ENCODE data around the gene ATXN10. TPM values are rescaled to one million over a fixed set of nuclear protein-coding genes. Genes with fewer than 3 reads are reported as not detected.

ATXN10 gene
- polyA plus RNA-seq, 1 donor from 2014 or later, result 86.9 TPM

- Mint-ChIP-seq H3K36me3 (peaks cover 32% of the 10 kb centered on the region), H3K27me3 (no peaks in the 10 kb centered on the region), H3K27ac (peak overlapping the region in 1 of 3 donors; percentile 12), H3K9me3 (peaks cover 3 to 18% (median 11%) of the 10 kb centered on the region in 3 donors), H3K4me1 (peaks cover 0 to 2% (median 0%) of the 10 kb centered on the region in 3 donors), H3K4me3 (no peak overlapping the region)
Measured at GRCh38 chr22:45848904-45849303, 177.3 kb downstream of the ATXN10 start.

DNA sequence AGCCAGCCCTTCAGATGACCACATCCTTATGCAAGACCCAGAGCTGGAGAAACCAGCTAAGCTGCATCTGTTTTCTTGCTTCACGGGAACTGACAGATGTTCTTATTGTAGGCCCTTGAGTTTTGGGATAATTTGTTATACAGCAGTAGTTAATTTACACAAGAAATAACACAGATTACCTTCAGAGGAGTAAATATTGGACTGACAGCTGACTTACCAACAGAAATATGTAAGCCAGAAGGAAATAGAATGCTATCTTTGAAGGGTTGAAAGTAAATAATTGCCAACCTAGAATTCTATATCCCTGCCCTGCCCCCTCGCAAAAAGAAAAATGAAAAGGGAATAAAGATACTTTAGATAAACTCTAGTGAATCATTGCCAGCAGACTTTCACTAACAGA, 181.2 kb downstream of the ATXN10 start:
- H3K27ac Mint-ChIP-seq, result no peak overlapping the region
- peak overlapping the region in 1 of 4 donors; percentile 78 for H3K4me3 Mint-ChIP-seq
- no peaks in the 10 kb centered on the region for H3K27me3 Mint-ChIP-seq
- peaks cover 3 to 18% (median 11%) of the 10 kb centered on the region in 3 donors for H3K9me3 Mint-ChIP-seq
- peaks cover 30% of the 10 kb centered on the region for H3K36me3 Mint-ChIP-seq
- H3K4me1 Mint-ChIP-seq, result peaks cover 0 to 2% (median 0%) of the 10 kb centered on the region in 3 donors

- H3K27ac Mint-ChIP-seq, result peak overlapping the region in 1 of 3 donors; percentile 50
- no peak overlapping the region for H3K4me3 Mint-ChIP-seq
- peaks cover 2% of the 10 kb centered on the region for H3K27me3 Mint-ChIP-seq
- peaks cover 15% of the 10 kb centered on the region for H3K36me3 Mint-ChIP-seq
- H3K9me3 Mint-ChIP-seq, result peaks cover 0 to 14% (median 5%) of the 10 kb centered on the region in 3 donors
- no peaks in the 10 kb centered on the region for H3K4me1 Mint-ChIP-seq
Measured at GRCh38 chr22:45855961-45856360, 184.3 kb downstream of the ATXN10 start.

DNA sequence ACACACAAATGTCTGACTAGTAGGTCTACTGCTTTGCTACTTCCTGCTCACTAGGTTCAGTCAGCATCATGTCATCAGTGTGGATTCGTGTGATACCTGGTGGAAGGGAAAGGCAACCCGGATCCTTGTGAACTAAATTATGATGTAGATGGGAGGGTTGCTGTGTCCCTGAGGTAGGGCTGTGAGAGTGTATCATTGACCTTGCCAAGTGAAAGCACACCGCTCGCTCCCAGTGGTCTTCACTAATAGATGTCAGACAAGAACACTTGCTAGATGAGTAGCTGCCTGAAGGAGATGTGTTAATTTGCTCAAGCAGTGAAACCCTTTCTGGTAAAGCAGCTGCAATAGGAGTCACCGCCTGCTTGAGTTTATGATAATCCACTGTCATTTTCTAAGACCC, 185.9 kb downstream of the ATXN10 start:
- no peaks in the 10 kb centered on the region for H3K4me1 Mint-ChIP-seq
- peaks cover 11% of the 10 kb centered on the region for H3K36me3 Mint-ChIP-seq
- H3K27ac Mint-ChIP-seq, result no peak overlapping the region
- H3K9me3 Mint-ChIP-seq, result peaks cover 0 to 7% (median 6%) of the 10 kb centered on the region in 3 donors
- no peak overlapping the region for H3K4me3 Mint-ChIP-seq
- peaks cover 2% of the 10 kb centered on the region for H3K27me3 Mint-ChIP-seq

GRCh38 chr22:45859231-45860161, 187.9 kb downstream of the ATXN10 start:
- H3K4me3 Mint-ChIP-seq, result no peak overlapping the region
- peaks cover 8% of the 10 kb centered on the region for H3K36me3 Mint-ChIP-seq
- H3K27ac Mint-ChIP-seq, result no peak overlapping the region
- H3K27me3 Mint-ChIP-seq, result peaks cover 2% of the 10 kb centered on the region
- peaks cover 0 to 5% (median 0%) of the 10 kb centered on the region in 3 donors for H3K9me3 Mint-ChIP-seq
- H3K4me1 Mint-ChIP-seq, result peaks cover 0 to 1% (median 0%) of the 10 kb centered on the region in 3 donors

DNA sequence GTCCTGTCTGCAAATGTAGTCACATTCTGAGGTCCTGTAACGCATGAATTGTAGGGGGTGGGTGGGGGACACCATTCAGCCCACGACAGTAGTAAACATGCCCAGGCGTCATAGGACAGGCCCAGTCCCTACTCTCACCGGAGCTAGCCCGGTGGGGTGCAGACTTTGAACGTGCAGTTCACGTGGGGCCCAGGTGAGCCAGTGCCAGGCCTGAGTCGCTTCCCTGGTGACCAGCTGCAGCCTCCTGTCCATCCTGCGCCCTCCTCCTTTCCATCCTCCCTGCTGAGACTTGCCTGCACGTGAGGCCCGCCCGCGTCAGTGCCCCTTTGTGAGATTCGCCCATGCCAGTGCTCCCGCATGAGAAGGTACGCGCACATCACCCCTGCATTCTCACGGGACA, 188.6 kb downstream of the ATXN10 start:
- H3K4me1 Mint-ChIP-seq, result peaks cover 0 to 7% (median 2%) of the 10 kb centered on the region in 3 donors
- H3K27me3 Mint-ChIP-seq, result peaks cover 7% of the 10 kb centered on the region
- no peak overlapping the region for H3K27ac Mint-ChIP-seq
- H3K4me3 Mint-ChIP-seq, result no peak overlapping the region
- peaks cover 0 to 5% (median 0%) of the 10 kb centered on the region in 3 donors for H3K9me3 Mint-ChIP-seq
- H3K36me3 Mint-ChIP-seq, result peaks cover 8% of the 10 kb centered on the region

DNA sequence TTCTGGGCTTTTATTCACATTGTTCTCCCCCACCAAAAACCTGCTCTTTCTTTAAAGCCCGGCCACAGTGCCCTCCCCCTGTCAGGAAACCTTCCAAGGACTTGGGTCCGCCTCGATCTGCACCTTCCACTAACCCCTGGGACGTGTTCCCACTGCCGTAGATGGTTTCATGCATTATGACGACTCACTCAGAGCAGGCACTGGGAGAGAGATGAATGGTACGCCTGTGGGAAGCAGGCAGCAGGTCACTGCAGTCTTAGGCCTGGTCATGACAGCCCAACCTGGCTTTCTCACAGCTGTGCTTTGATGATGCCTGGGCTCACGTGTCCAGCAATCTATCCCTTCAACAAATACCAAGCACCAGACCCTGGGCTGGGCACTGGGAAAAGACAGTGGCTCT, 189.6 kb downstream of the ATXN10 start:
- Mint-ChIP-seq H3K36me3 (peaks cover 4% of the 10 kb centered on the region), H3K27ac (no peak overlapping the region), H3K27me3 (peaks cover 11% of the 10 kb centered on the region), H3K9me3 (peaks cover 0 to 5% (median 0%) of the 10 kb centered on the region in 3 donors), H3K4me3 (no peak overlapping the region), H3K4me1 (peaks cover 0 to 7% (median 2%) of the 10 kb centered on the region in 3 donors)

DNA sequence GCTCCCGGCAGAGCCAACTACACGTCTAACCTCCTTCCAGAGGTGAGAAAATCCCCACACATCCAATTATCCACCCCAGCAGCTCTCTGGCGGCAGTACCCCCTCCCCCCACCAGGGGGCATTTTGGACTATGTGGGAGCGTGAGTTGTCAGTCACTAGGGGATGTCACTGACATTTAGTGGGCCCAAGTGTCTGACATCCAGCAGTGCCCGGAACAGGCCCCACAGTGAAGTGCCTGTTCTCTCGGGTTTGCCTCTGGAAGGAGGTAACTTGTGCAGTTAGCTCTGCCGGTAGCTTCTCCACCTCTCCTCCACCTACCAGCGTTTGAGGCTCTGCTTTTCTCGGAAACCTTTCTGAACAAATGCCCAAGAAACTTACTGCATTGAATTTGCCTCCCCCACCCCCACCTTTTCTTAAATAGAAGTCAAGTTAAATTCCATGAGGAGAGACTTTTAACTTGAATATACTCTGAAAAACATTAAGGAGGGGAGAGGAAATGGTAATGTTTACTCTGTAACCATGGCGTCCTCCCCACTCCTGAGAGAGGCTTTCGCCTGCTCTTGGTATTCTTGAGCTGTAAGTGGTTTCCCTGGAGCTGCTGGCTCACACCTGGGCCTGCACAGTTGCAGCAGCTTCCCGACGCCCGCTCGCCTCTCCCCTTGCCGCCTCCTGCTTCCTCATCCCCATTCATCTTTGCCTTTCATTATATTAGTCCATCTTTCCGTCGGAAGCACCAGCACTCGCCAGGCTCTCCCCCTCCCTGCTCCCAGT, 192.5 kb downstream of the ATXN10 start:
- H3K27me3 Mint-ChIP-seq, result peaks cover 24% of the 10 kb centered on the region
- H3K27ac Mint-ChIP-seq, result peak overlapping the region in 2 of 3 donors; percentile 40 to 48
- H3K4me1 Mint-ChIP-seq, result peaks cover 0 to 8% (median 2%) of the 10 kb centered on the region in 3 donors
- H3K4me3 Mint-ChIP-seq, result no peak overlapping the region
- H3K36me3 Mint-ChIP-seq, result peaks cover 2% of the 10 kb centered on the region
- H3K9me3 Mint-ChIP-seq, result peaks cover 0 to 5% (median 0%) of the 10 kb centered on the region in 3 donors

DNA sequence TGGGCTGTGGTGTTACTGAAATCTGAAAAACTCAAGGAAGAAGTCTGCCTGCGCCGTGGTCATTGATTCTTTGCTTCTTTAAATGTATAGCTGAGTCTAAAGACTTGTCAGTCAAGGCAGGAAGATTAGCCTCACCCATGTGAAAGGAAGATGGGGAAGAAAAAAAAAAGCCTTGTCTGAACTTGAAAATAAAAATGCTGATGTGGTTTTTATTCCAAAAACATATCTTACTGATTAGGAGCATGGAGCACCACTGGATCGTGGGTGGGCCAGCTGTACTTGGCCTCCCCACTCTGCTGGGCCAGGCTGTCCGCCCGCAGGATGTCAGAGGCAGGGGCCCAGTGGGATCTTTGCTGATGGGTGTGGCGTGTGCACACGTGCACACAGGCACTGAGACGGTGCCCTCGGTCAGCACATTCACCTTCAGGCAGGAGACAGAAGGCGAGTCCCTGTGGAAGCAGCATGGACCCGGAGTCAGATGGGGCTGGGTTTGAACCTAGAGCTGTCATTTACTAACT, 193.4 kb downstream of the ATXN10 start:
- H3K27ac Mint-ChIP-seq, result peak overlapping the region in 1 of 3 donors; percentile 60
- H3K4me1 Mint-ChIP-seq, result peaks cover 0 to 8% (median 2%) of the 10 kb centered on the region in 3 donors
- H3K9me3 Mint-ChIP-seq, result peaks cover 0 to 5% (median 0%) of the 10 kb centered on the region in 3 donors
- peaks cover 24% of the 10 kb centered on the region for H3K27me3 Mint-ChIP-seq
- H3K4me3 Mint-ChIP-seq, result no peak overlapping the region
- H3K36me3 Mint-ChIP-seq, result peaks cover 2% of the 10 kb centered on the region

DNA sequence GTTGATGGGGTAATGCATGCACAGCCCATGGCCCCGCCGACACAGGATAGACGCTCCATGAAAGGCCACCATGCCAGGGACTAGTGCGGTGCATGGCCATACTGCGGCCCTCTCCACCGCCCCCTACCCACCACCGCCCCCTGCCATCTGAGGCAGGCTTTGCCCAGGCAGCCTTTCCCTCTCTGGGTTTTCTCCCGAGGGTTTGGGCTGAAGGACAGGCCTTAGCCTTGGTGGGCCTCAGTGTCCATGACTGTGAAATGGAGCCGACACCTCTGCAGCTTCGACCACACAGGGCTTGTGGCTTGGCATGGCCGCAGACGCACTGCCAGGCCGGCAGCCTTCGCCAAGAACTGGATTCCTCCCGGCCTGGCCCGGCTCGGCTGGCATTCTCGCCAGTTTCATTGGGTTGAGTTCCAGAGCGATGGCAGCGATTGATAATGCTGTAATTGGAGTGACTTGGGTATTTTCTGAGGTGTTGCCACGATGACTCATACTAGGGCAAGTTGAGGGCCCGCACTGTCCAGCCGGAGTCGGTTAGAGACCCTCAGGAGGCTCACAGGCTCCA, 194.0 kb downstream of the ATXN10 start:
- H3K4me1 Mint-ChIP-seq, result peaks cover 0 to 8% (median 2%) of the 10 kb centered on the region in 3 donors

GRCh38 chr22:45866126-45866645, 194.6 kb downstream of the ATXN10 start:
- peaks cover 6% of the 10 kb centered on the region for H3K36me3 Mint-ChIP-seq
- peaks cover 22% of the 10 kb centered on the region for H3K27me3 Mint-ChIP-seq
- H3K4me1 Mint-ChIP-seq, result peaks cover 0 to 8% (median 2%) of the 10 kb centered on the region in 3 donors
- no peak overlapping the region for H3K4me3 Mint-ChIP-seq
- H3K27ac Mint-ChIP-seq, result no peak overlapping the region
- H3K9me3 Mint-ChIP-seq, result peaks cover 0 to 5% (median 3%) of the 10 kb centered on the region in 3 donors

More for the DNA sequence above, 194.0 kb downstream of the ATXN10 start:
- Mint-ChIP-seq H3K9me3 (peaks cover 0 to 3% (median 2%) of the 10 kb centered on the region in 3 donors), H3K27ac (no peak overlapping the region), H3K4me3 (no peak overlapping the region), H3K27me3 (peaks cover 22% of the 10 kb centered on the region), H3K36me3 (peaks cover 6% of the 10 kb centered on the region)

GRCh38 chr22:45866646-45867117, 195.0 kb downstream of the ATXN10 start:
- Mint-ChIP-seq H3K27me3 (peaks cover 22% of the 10 kb centered on the region), H3K4me3 (no peak overlapping the region), H3K9me3 (peaks cover 0 to 5% (median 3%) of the 10 kb centered on the region in 3 donors), H3K4me1 (peaks cover 0 to 8% (median 2%) of the 10 kb centered on the region in 3 donors), H3K36me3 (peaks cover 4% of the 10 kb centered on the region), H3K27ac (no peak overlapping the region)

- Mint-ChIP-seq H3K36me3 (peaks cover 4% of the 10 kb centered on the region), H3K9me3 (peaks cover 0 to 5% (median 0%) of the 10 kb centered on the region in 3 donors), H3K27ac (no peak overlapping the region), H3K4me3 (no peak overlapping the region), H3K4me1 (peaks cover 0 to 8% (median 2%) of the 10 kb centered on the region in 3 donors), H3K27me3 (peaks cover 22% of the 10 kb centered on the region)
Measured at GRCh38 chr22:45867118-45867905, 195.7 kb downstream of the ATXN10 start.

All from IgD-negative memory B cell (primary cell).